Kidney epithelial cell (primary cell): Measurements from ENCODE around the gene RANBP10. TPM values are rescaled to one million over a fixed set of nuclear protein-coding genes. Genes with fewer than 3 reads are reported as not detected.
"Not testable (repeated sequence)": the region's sequence is repeated elsewhere in the genome, so short reads cannot be mapped to it uniquely, and the experiment has no call there.

ENCODE experiments used
- DNase-seq: peaks from one replicate; pipeline ENCODE4 v3.0.0-alpha.2; 2010; ENCODE audit warnings: low read depth
- H3K27me3 ChIP-seq: 2 replicates; pipeline ENCODE4 v1.6.0; 2011; ENCODE audit warnings: low read length; ENCODE audit not compliant: control insufficient read depth, insufficient read depth
- H3K36me3 ChIP-seq: 2 replicates; pipeline ENCODE4 v1.5.1; 2011; ENCODE audit warnings: low read length; ENCODE audit not compliant: control insufficient read depth, insufficient read depth
- H3K4me3 ChIP-seq: 2 replicates; pipeline ENCODE4 v1.5.1; 2011; ENCODE audit warnings: low read depth, mild to moderate bottlenecking, control low read depth, low read length
- CTCF ChIP-seq: IDR thresholded peaks from 2 replicates; pipeline ENCODE4 v1.5.1; 2011; ENCODE audit warnings: mild to moderate bottlenecking, moderate library complexity, low read length, control low read depth, inconsistent platforms; ENCODE audit not compliant: insufficient read depth, poor library complexity, severe bottlenecking
- total RNA-seq: library from RNA; depleted of rRNA; stranded (reverse); fragments of >200 nt; gene quantifications from 2 replicates; pipeline ENCODE4 v1.2.3, GENCODE V29; 2015

The RANBP10 gene
- total RNA-seq, 1 donor from 2014 or later: 12.5 TPM

GRCh38 chr16:67758966-67759365, 47.4 kb downstream of the RANBP10 start:
- no peaks in the 10 kb centered on the region for H3K27me3 ChIP-seq
- H3K4me3 ChIP-seq: no peak overlapping the region
- no peaks in the 10 kb centered on the region for H3K36me3 ChIP-seq
- DNase-seq: no peak
- no peak for TF ChIP-seq CTCF

- H3K4me3 ChIP-seq: no peak overlapping the region
- DNase-seq: no peak
- H3K36me3 ChIP-seq: no peaks in the 10 kb centered on the region
- no peak for TF ChIP-seq CTCF
- H3K27me3 ChIP-seq: no peaks in the 10 kb centered on the region
These were observed 48.4 kb downstream of the RANBP10 start for GRCh38 chr16:67758006-67758405.

- H3K4me3 ChIP-seq: no peak overlapping the region
- no peaks in the 10 kb centered on the region for H3K27me3 ChIP-seq
- DNase-seq: no peak
- no peaks in the 10 kb centered on the region for H3K36me3 ChIP-seq
- no peak for TF ChIP-seq CTCF
These were observed 53.7 kb downstream of the RANBP10 start for GRCh38 chr16:67752641-67753040.

DNA sequence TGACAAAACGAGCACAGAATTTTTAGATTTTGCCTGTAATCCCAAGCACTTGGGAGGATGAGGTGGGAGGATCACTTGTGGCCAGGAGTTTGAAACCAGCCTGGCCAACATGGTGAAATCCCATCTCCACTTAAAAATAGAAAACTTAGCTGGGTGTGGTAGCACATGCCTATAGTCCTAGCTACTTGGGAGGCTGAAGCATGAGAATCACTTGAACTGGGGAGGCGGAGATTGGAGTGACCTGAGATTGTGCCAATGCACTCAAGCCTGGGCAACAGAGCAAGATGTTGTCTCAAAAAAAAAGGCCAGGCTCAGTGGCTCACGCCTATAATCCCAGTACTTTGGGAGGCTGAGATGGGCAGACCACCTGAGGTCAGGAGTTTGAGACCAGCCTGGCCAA, 55.0 kb downstream of the RANBP10 start:
- not testable (repeated sequence) for H3K36me3 ChIP-seq, DNase-seq, H3K27me3 ChIP-seq, H3K4me3 ChIP-seq

- H3K27me3 ChIP-seq: no peaks in the 10 kb centered on the region
- H3K4me3 ChIP-seq: no peak overlapping the region
- DNase-seq: no peak
- TF ChIP-seq CTCF: no peak
- H3K36me3 ChIP-seq: no peaks in the 10 kb centered on the region
These were observed 55.9 kb downstream of the RANBP10 start for GRCh38 chr16:67750466-67750865.

DNA sequence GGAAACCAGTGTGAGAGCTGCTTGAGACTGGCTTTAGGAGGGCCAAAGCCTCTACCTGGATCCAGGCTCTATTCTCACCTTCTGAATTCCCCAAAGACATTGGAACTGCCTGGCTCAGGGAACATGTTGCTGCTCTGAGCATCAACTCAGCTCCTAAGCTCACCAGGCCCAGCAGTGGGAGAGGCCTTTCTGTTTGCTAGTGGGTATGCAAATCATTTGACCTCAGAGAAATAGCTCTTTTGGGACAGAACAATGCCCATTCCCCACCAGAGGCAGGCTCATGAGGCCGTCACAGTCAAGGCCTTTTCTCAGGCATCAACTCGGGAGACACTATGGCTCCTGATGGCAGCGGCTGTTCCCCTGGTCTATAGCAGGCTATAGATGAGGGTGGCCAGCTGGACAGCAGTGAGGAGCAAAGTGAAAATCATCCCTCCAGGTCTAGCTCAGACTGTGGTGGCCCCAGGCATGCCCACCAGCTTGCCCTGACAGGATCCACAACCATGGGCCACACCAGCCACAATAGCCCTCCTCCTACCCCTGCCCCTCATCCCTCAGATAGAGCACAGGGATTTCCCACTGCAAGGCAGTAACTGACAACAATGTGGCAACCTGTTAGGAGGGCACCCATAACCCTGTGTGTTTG, 56.8 kb downstream of the RANBP10 start:
- no peaks in the 10 kb centered on the region for H3K27me3 ChIP-seq
- no peaks in the 10 kb centered on the region for H3K36me3 ChIP-seq
- TF ChIP-seq CTCF: no peak
- H3K4me3 ChIP-seq: no peak overlapping the region
- DNase-seq: no peak
